Left cardiac atrium (tissue), 4 donors: ENCODE results near the gene C10orf105. TPM values are rescaled to one million over a fixed set of nuclear protein-coding genes. Genes with fewer than 3 reads are reported as not detected.
A peak's percentile ranks its signal among the peaks of the same experiment; 100 is the strongest.

Experiments
- ATAC-seq, 2 donors: fragments of 200-7000 bp; cut with Tn5 transposase; one replicate each; pipeline ENCODE4 v1.9.1; 2020; ENCODE audit warnings: mild to moderate bottlenecking in 2 of 2, moderate library complexity in 2 of 2
- DNase-seq: peaks from one replicate; pipeline ENCODE4 v3.0.0-alpha.2; 2020
- intact Hi-C, 2 donors: fragments of 100-400 bp; cut with DNase I; formaldehyde crosslinking; loops; one replicate each; pipeline versions ENCODE4 v1.14.1 to v1.15.1; 2022 to 2023
- long read RNA-seq: library from polyadenylated mRNA; unstranded; transcript quantifications from one replicate; pipeline ENCODE4 v2.0.0, GENCODE V29; 2021
- total RNA-seq, 2 donors: library from RNA; stranded (reverse); fragmentation: NEBNext Ultra II Directional; extraction: Animal tissue kit (Norgen Biotek cat#: 25700); gene quantifications; one replicate each; pipeline ENCODE4 v1.2.1, GENCODE V29; 2021
- donor health status: DM: no; HTN: yes; CAD: no.
- donor health status: DM: no; HTN: yes; CAD: no; lungs with severe emphysema.
- donor health status: DM: yes; HTN: yes; CAD: no.
- donor health status: Dilated cardiomyopathy.

Gene C10orf105
- under 1 TPM; 0.27 to 0.47 TPM for total RNA-seq
- long read RNA-seq, partial matches to known transcripts, result 0 of 1 reads
- long read RNA-seq, other reads (novel, unspliced or antisense), result 1 of 1 reads

GRCh38 chr10:71719464-71720201, at the start of gene C10orf105:
Gene C10orf105, minus strand, starts transcription at chr10:71719778. Its CDS starts 3,441 bp downstream, at chr10:71716337.
- ATAC-seq (no peak), DNase-seq (no peak)
- intact Hi-C loops, result no loop called here

- intact Hi-C loops, result no loop called here
- peak; percentile 7 to 18 for ATAC-seq
- peak; percentile 77 for DNase-seq
Observed at GRCh38 chr10:71767420-71768035, 48.0 kb upstream of the C10orf105 start.

DNA sequence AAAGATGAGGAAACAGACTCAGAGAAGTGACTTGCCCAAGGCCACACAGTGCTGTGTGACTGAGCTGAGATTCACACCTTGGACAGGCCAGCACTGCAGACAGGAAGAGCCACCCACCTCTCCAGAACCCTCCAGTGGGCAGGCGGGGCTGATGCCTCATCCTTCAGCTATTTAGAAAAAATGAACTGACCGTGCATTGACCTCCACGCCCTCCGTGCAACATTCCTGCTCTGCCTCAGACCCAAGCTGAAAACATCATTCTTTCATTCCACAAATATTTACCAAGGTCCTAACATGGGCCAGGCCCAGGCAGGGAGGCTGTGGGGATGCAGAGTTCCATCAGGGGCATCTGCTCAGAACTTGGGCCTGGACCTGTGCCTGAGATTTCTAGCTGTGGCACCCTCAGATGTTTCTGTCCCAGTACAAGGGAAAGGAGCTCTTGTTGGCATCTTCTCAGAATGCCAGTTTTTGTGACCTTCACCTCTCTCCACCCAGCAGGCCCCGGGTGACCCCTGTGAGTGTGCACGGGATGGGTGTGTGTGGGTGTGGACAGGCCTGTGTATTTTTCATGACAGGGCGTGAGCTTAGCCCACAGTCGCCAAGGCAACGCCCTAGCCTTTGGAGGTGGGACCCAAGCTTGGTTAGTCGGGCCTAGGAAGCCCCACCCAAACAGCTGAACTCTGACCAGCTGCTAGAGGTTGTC, 47.3 kb upstream of the C10orf105 start:
- intact Hi-C loops, result no loop called here
- DNase-seq (peak; percentile 86), ATAC-seq (peak; percentile 28 to 74)

DNA sequence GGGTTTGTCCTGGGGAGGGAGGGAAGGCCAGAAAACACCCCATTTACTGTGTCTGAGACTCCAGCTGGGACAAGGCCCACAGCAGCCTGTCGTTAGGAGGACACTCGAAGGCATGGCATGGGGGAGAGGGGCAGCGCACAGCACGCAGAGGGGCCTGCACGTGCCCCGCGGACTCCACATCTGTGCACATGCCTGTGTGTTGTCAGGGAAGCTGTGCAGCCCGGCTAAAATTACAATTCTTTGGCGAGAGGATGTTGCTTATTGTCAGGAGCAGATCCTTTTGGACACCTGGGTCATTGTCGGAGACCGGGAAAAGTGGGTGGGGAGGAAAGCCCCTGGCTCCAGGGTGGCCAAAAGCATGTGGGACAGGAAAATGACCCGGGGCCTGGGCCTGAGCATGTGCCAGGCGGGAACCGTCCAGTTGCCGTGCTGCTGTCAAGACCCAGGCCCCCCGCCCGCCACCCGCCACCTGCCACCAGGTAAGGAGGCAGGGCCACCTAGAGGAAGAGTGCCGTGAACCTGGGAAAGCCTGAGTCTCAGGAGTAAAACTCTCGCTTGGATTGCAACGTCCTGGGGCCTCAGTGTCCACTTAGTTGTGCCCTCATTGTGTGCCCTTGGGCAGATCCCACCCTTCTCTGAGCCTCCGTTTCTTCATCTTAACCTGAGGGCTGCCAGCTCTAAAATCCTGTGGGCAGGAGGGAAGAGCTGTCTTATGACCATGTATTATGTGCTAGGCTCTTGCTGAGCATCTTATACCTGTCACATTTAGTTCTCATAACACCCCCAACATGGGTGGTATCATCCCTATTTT, 46.5 kb upstream of the C10orf105 start:
- intact Hi-C loops, result no loop called here
- DNase-seq (no peak), ATAC-seq (no peak)

- ATAC-seq (peak; percentile 21 to 36), DNase-seq (no peak)
- intact Hi-C loops, result no loop called here
Observed at GRCh38 chr10:71765176-71765904, 45.8 kb upstream of the C10orf105 start.

- DNase-seq (no peak), ATAC-seq (no peak)
- intact Hi-C loops, result no loop called here
Observed at GRCh38 chr10:71763352-71764127, 44.0 kb upstream of the C10orf105 start.

DNA sequence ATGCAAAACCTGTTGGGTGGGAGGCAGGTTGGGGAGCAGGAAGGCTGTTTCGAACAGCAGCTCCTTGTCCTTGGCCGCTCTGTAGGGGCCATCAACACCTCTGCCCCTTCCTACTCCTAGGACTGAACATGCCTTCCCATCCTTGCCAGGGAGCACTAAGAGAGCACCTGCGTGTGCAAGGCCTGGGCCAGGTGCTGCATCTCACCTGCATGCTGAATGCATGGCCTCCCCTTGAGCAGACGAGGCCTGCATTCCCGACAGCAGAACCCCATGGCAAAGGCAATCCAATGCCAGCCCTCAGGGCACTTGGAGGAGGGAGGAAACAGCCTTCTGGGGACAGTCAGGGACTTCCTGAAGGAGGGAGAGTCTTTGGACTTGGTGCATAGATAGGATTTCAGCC, 42.7 kb upstream of the C10orf105 start:
- no peak for ATAC-seq
- intact Hi-C loops, result no loop called here
- no peak for DNase-seq

DNA sequence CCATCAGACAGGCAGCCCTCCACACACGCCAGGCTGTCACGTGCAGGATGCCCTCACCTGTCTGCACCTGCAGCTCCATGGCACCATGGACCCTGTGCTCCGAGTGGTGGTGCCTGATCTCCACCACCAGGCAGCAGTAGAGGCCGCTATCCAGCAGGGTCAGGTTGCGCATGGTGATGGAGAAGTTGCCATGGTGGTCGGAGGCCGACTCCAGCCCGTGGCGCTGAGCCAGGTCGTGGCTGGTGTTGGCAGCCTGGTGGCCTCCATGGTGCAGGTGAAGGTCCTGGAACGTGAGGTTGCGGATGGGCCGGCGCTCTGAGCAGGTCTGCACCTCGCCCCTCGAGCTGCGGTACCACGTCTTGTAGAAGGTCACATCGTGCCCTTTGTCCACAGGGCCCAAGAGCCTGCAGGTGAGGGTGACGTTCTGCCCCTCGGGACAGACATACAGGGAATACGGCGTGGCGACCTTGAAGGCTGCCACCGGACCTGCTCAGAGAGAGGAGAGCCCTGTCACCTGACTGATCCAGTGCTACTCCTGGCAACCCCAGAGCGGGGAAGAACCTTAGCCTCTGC, 42.0 kb upstream of the C10orf105 start:
- intact Hi-C loops, result no loop called here
- DNase-seq (no peak), ATAC-seq (no peak)

DNA sequence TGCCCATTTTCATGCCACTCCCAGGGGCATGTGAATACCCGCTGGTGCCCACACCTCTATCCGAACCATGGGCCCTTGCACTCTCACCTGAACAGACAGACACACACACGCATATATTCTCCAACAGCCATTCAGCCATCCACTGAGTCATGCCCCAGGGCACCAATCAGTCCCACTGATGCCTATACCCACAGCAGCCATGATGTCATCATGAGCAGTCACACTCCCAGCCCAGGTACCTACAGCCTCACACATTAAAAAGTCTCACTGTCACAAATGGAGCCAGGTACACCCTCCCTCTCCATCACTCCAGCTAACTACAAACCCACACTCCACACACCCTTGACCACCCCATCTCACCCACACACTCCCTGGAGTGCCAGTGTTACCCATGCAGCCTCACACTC, 41.5 kb upstream of the C10orf105 start:
- no peak for ATAC-seq
- intact Hi-C loops, result no loop called here
- no peak for DNase-seq

DNA sequence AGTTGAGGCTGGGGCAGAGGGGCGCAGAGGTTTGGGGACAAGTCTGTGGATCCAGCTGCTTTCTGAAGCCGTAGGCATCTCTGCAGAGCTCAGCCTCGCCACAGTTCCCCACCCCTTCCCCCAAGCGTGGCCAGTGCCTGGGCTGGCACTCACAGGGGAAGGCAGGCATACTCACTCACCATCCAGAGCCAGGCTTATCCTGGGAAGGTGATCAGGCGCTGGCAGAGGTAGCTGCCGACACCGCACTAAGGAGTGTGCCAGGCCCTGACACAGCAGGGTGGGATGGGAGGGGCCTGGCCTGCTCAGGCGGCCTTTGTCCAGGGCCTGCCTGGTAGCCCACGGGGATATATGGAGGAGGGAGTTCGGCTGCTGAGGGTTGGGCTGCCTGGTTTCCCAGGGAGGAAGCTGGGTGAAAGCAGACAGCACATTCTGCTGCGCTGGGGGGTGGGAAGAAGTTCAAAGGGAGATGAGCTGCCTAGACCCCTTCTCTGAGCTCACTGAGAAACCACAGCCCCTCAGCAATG, 37.9 kb upstream of the C10orf105 start:
- ATAC-seq (peak; percentile 36 to 70), DNase-seq (no peak)
- intact Hi-C loops, result no loop called here

DNA sequence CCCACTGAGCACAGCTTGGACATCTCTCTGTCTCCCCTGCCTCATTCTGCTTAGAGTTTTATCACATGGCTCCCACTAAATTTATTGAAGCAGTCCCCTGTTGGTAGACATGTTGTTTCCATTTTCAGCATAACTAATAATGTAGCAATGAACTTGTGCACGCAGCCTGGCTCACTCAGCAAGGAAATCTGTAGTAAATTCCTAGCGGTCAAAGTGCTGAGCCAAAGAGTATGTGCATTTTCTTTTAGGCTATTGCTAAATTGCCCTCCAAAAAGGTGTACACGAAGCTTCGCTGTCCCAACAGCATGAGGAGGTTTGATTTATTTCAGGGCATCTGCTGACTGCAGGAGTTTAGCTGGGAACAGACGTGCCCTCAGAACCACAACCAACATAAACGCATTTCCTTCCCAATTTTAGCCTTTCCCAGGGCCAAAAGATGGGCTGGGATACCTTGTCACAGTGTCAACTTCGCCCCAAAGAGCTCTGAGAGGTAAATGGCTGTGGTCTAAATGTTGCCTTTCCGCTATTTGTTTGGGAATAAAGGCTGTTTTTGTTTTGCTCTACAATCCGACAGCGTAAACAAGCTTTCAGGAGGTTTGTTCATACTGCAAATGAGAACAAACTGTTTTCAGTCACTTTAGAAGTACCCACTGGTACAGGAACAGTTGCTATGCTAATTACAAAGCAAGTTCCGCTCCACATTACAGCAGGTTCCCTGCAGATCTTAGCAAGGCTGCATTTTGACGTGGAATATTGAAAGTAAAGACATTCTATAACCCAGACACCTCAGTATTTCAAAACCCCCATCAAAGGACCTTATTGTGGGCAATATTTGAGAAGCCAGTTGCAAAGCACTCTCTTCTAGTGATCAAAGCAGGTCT, 37.0 kb upstream of the C10orf105 start:
- ATAC-seq (no peak), DNase-seq (no peak)
- intact Hi-C loops, result no loop called here

DNA sequence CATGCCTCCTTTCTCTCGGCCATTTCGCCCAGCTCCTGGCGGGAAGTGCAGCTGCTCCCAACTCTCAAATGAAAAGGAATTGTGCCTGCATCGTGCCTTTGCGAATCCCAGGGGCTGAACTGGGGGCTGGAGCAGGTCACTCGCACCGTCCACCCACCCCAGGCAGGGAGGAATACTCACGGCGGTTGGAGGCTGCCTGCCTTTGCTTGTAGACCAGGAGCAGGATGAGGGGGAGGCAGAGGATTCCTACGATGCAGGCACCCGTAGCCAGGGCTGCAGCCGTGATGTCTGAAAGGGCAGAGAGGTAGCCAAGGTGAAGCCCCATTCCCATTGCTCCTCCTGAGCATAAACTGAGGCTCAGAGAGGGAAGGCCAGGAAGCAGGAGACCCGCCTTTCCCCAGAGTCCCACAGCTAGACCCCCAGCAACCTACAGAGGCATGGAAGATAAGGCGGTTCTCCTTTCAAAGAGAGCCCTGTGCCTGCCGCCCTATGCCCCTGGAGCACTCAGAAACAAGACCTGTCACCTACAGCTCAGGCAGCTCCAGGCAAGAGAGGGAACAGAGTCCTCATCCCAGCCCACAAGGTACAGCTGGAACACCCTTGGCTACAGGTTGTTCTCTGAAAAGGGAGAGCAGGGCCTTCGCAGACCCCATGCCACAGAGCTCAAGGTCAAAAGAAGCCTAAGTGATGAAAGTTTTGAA, 35.8 kb upstream of the C10orf105 start:
- ATAC-seq, result no peak

DNA sequence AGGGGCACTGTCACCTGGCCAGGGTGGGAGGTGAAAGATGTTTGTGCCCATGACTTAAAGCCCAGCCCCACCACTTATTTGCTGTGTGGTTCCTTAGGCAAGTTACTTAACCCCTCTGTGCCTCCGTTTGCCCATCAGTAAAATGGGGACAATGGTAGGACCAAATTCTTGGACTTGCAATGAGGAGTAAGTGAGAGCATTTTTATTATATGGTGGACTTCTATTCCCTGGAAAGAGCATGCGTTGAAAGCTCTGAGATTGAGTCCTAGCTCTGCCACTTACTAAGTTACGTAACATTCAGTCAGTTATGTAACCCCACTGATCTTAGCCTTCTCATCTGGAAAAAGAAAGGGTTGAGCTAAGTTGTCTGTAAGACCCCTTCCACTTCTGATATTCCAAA, 35.0 kb upstream of the C10orf105 start:
- intact Hi-C loops, result no loop called here
- DNase-seq, result no peak
- ATAC-seq, result no peak

More for the DNA sequence above, 35.8 kb upstream of the C10orf105 start:
- intact Hi-C loops, result no loop called here
- no peak for DNase-seq

GRCh38 chr10:71753960-71754505, 34.5 kb upstream of the C10orf105 start:
- DNase-seq, result no peak
- intact Hi-C loops, result no loop called here
- ATAC-seq, result no peak

DNA sequence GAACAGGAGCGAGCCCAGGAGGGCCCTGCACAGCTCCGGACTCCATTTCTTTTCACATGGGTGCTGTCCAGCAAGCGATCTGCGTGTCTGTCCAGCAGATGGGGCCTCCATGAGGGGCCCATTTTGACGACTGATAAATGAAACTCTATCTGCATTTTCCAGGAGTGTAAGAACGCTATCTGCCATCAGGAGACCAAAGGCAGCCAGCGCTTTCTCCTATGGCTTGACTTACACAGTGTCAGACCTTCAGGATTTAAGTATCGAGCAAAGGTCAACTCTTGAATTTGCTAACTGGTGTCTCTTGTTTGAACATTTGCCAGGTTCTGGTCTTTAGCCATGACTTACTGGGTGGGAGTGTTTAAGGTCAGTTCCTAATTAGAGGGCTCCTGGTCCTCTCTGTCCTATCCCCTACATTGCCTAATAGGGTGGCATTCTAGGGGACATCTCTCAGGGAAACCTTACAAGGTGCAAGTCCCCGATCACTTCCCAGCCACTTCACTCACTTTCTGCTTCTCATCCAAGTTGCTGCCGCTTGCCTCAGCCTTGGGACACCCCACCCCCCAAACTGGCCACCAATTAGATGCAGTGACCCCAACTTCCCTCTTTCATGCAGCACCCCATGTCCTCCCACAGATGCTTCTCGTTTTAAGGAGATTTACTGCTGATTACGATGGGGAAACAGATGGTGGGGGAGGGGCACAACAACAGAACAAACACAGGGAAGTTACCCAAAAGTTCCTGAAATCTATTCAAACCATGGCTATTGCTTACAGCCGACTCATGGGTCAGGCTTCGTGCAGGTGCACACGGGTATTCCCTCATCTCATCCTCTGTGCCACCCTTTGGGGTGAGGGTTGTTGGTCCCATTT, 33.7 kb upstream of the C10orf105 start:
- ATAC-seq (peak in 1 of 2 donors; percentile 13), DNase-seq (peak; percentile 61)
- intact Hi-C loops, result no loop called here
